Effector CD8-positive, alpha-beta T cell (primary cell): ENCODE results near the gene CHST11.

Experiments
- DNase-seq: peaks from one replicate; lab custom pipeline; 2025; lab: John Stamatoyannopoulos, UW

The CHST11 gene

DNA sequence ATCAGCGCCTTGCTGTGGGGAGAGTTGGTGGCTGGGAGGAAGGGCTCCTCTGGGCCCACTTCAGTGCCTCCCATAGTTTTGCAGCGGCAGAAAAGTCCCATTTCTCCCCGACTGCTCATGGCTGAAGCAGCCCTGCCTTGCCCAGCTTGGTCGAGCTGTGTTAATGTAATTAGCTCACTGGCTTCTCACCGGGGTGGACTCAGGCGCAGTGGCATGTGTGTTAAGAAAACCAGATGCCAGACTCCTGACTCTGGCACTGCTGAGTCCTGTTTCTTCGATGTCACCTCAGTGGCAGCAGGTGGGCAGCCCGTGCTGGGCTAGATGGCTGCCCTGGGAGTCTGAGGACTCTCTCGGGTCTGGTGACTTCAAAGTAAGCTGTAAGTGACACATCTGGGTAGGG is 47.4 kb downstream of the CHST11 start:
- no peak for DNase-seq

GRCh38 chr12:104505095-104505818 is 48.5 kb downstream of the CHST11 start:
- no peak for DNase-seq

DNA sequence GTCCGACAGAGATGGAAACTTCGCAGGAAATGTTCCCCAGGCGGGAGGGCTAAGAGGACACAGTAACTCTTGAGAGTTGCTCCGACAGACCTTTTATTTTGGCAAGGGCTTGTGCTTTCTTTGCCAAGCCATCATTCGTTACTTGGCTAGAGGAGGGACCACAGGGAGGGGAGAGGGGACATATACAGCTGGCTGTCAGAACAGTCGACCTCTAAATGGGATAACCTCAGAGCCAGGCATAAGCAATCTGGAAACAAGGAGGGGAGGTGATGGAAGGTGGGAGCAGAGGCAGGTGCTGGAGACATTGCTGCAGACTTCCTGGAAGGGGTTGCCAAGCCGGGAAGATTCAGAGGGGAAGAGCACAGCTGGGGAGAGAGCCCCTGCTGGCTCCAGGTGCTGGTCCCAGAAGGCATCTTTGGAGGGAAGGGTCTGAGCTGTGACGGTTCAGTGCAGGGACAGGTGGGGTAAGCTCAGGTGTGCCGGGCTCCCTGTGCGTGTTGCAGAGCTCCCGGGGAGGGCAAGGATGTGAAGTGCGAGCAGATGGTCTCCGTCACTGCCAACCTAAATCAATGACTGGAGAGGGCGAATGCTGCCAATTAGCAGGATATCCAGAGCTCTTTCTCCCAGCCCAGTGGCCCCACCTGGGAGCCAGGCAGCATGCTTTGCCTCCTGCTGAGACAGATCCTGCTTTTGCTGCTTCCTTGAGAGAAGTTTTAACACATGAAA is 50.1 kb downstream of the CHST11 start:
- no peak for DNase-seq

- DNase-seq, result no peak
Observed at GRCh38 chr12:104507672-104508071, 50.9 kb downstream of the CHST11 start.

- DNase-seq, result no peak
Observed at GRCh38 chr12:104508752-104509446, 52.2 kb downstream of the CHST11 start.

DNA sequence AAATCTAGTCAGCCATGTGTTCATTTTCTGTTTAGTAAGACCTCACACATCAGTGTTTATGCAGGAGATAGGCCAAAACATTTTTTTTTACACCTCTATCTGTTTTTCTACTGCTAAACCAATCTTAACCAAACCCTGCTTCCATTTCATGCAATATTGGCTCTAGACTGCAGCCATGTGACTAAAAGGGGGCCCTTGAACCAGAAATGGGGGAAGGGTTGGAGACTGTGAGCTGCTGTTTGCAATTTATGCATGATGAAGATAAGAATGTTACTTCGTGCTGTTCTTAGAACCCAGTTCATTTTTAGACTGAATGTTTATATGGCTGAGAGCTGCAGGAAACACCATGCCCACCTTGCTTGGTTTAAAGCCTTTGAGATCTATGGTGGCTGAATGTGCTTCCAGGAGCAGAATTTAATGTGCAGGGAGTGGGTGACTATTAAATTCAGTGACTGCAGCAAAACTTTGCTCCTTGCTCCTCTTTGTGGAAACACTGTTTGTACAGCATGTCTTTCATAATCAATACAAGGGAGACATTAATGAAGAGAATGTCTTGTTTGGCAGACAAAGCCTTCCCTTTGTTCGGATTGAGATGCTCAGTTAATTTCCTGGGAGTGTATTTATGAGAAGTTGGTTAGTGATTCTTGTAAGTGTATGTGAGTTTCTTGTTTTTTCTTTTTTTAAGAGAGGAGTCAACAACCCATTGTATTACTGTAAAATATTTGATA is 53.6 kb downstream of the CHST11 start:
- no peak for DNase-seq

- no peak for DNase-seq
Observed at GRCh38 chr12:104510873-104511440, 54.2 kb downstream of the CHST11 start.

GRCh38 chr12:104513681-104514080 is 56.9 kb downstream of the CHST11 start:
- DNase-seq, result no peak

DNA sequence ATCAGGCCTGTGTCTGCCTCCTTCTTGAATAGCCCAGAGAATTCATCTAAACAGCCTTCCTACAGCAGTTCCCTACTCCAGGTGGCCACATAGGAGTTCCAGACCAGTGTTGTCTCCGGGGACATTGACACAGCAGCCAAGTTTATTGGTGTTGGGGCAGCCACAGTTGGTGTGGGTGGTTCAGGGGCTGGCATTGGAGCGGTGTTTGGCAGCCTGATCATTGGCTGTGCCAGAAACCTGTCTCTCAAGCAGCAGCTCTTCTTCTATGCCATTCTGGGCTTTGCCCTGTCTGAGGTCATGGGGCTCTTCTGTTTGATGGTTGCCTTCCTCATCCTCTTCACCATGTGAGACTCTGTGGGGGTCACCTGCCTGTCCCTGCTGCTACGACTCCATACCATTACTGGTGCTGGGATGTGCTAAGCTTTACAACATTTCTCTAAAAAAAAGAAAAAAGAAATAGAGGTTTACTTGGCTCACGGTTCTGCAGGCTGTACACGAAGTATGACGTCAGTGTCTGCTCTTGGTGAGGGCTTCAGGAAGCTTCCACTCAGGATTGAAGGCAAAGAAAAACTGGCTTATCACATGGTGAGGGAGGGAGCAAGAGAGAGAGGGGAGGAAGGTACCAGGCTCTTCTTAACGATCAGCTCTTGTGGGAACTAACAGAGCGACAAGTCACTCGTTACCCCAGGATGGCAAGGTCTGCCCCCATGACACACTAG is 57.5 kb downstream of the CHST11 start:
- no peak for DNase-seq

GRCh38 chr12:104515899-104516298 is 59.2 kb downstream of the CHST11 start:
- no peak for DNase-seq

DNA sequence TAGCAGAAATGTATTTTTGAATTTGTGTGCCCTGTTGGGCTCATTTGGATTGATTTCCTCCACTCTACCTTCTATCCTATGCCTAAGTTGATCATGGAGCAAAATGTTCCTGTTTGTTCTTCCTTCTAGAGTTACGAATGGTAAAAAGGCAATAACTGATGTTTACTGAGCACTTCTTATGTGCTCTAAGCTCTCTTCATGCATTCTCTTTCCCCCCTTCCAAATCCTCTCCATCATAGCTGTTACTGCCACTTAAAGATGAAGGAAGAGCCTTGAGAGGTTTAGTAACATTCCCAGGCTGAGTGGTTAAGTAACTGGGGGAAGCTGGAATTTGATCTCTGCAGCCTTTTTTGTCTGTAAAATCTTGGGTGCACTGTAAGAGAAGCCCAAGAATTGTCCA is 60.1 kb downstream of the CHST11 start:
- DNase-seq, result no peak

GRCh38 chr12:104517880-104518279 is 61.1 kb downstream of the CHST11 start:
- no peak for DNase-seq

- DNase-seq, result no peak
Observed at GRCh38 chr12:104519190-104520019, 62.7 kb downstream of the CHST11 start.

GRCh38 chr12:104520242-104520900 is 63.6 kb downstream of the CHST11 start:
- DNase-seq, result no peak

- DNase-seq, result no peak
Observed at GRCh38 chr12:104521731-104522130, 65.0 kb downstream of the CHST11 start.

DNA sequence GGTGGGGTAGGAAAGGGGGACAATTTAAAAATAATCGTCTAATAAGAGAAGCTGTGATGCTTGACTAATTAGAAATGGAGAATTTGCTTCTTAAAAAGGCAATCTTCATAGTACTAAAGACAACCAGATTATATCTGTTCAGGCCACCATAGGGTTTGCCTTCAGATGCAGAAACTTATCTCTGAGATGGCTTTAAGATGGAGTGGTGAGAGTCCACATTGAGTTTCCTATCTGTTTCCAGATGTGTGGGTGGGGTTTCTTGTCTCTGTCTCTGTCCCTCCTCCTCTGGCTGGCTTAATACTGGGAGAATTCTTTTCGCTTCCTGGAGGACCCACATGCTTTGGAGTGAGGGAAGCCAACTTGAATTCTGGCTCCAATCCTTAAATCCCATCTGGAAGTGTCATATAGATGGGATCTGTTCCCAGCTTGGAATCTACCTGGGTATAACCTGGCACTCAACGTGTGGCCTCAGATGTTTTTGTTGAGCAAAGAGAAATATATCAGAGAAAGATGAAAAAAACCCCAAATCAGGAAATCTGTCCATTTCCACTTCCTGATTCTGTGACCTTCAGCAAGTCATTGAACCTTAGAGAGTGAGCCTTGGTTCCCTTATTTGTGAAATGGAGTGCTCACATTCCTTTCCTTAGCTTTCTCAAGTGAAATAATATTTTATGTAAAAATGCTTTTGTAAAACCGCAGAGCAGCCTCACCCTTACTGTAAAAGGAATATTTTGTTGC is 66.4 kb downstream of the CHST11 start:
- no peak for DNase-seq

DNA sequence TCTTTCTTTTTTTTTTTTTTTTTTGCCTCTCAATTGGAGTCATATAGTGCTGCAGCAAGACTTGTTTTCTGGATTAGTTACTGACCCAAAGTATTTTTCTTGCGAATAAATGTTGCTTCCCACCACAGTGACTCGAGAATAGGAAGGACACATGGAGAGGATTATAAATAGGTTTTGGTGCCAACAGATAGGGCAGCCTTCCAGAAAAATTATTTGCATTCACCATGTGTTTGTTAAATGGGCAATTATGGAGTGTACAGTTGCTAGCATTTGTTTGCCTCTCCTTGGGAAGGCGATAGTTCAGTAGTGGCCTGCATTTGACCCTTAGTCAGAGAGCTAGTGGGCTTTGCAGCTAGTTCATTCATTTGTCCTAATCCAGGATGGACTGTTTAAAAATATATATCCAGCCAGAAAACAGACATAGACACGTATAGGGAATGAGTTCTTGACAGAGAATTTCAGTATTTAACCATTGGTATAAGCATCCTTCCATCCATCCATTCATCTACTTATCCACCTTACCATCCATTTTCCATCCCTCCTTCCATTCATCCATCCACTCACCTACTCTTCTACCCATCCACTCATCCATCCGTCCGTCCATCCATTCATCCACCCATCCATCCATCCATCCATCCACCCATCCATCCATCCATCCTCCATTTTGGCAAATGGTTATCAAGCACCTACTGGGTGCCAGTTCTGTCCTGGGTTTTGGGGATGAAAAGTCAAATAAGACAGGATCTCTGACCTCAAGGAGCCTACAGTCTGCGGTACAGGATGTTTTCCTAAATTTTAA is 67.5 kb downstream of the CHST11 start:
- no peak for DNase-seq

GRCh38 chr12:104526320-104526719 is 69.6 kb downstream of the CHST11 start:
- DNase-seq, result no peak
